Measurements from ENCODE around the gene PHOSPHO1.

DNA sequence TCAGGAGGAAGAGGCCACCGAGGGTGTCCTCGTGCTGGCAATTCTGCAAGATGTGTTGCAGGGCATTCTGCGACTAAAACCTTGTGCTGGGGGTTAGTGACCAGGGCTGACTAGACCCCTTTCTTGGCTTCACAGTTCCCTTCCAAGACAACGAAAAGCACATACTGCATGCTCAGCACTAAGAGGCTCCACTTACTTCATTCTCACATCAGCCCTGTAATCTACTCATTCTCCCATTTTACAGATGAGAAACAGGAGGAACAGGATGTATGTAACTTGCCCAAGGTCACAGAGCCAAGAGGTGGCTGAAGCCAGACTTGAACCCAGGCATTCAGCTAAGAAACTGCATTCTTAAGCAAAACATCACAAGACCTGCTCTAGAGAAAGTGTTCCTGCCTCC lies 5.3 kb upstream of the PHOSPHO1 start:
- TF ChIP-seq, protein P1, sequence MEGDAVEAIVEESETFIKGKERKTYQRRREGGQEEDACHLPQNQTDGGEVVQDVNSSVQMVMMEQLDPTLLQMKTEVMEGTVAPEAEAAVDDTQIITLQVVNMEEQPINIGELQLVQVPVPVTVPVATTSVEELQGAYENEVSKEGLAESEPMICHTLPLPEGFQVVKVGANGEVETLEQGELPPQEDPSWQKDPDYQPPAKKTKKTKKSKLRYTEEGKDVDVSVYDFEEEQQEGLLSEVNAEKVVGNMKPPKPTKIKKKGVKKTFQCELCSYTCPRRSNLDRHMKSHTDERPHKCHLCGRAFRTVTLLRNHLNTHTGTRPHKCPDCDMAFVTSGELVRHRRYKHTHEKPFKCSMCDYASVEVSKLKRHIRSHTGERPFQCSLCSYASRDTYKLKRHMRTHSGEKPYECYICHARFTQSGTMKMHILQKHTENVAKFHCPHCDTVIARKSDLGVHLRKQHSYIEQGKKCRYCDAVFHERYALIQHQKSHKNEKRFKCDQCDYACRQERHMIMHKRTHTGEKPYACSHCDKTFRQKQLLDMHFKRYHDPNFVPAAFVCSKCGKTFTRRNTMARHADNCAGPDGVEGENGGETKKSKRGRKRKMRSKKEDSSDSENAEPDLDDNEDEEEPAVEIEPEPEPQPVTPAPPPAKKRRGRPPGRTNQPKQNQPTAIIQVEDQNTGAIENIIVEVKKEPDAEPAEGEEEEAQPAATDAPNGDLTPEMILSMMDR (conservative IDR thresholded peaks at IDR 0.05 in 1 of 2, IDR thresholded peaks at IDR 0.05 in 1 of 2; ENCODE audit: low read depth in 1 of 2, low read length in 2 of 2): no peak
- no peak for TF ChIP-seq EZH2 (IDR thresholded peaks at IDR 0.05; ENCODE audit: low read length, missing control alignments)

Data from fibroblast of lung (primary cell).